ENCODE measurements around the gene FUOM. TPM values are rescaled to one million over a fixed set of nuclear protein-coding genes. Genes with fewer than 3 reads are reported as not detected.

The FUOM gene
- total RNA-seq, 1 experiment from 2014 or later, result 2.6 TPM

GRCh38 chr10:133351408-133352318 is 6.2 kb downstream of the FUOM start:
- DNase-seq (ENCODE audit: low read depth), result no peak

- no peak for DNase-seq (ENCODE audit: low read depth)
Observed at GRCh38 chr10:133350950-133351329, 6.9 kb downstream of the FUOM start.

DNA sequence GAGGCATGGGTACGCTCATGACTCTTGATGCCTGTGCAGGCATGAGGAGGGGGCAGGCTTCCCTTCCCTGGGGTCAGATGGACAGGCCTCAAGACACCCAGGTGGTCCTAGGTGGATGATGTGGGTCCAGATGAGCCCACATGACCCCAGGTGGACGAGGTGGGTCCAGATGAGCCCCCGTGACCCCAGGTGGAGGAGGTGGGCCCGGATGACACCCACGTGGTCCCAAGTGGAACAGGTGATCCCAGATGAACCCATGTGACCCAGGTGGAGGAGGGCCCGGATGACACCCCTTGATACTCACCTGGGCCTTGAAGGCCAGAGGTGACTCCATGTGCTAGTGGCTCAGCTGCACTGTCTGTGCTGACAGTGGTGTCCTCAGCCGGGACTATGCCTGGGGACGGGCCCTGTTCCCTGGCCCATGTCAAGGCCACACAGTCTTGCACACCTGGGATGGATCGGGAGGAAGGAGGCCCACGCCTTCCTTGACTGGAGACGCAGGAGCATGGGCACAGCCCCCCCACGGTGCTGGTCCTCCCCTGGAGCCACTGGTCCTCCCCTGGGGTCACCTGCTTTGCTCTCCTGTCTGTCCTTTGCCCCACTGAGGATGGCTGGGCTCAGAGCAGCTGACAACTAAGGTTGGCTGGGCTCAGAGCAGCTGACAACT is 7.4 kb downstream of the FUOM start:
- DNase-seq (ENCODE audit: low read depth), result no peak

DNA sequence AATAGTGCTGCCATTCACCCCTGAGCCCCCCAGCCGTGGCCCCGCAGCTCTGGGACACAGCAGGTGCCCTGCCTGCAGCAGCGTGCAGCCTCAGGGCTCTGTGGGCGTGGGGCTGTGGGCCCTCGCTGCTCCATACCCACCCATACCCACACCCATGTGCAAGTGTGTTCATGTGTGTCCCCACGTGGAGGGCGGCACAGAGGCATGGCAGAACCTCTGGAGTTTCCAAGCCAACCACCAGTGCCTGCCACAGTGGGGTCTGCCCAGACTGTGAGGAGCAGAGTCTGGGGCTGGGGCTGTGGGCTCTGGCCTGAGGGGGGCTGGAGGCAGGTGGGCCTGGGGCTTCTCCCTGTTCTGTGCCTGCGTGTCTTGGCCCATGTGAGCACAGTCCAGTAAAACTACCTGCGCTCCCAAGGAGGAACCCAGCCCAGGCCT is 8.2 kb downstream of the FUOM start:
- DNase-seq (ENCODE audit: low read depth), result no peak

DNA sequence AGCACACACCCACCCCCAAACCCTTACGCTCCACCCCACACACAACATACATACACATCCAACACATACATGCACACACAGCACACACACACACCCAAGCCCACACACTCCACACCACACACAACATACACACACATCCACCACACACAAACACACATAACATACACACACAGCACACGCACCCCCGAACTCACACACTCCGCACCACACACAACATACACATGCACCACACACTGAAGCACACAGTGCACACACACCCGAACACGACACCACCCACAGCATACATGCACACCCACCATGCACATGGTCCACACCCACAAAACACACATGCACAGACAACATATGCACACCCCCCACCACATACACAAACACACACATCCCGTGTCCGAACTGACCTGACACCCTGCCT is 8.7 kb downstream of the FUOM start:
- DNase-seq (ENCODE audit: low read depth), result no peak

- no peak for DNase-seq (ENCODE audit: low read depth)
Observed at GRCh38 chr10:133347710-133348517, 9.9 kb downstream of the FUOM start.

GRCh38 chr10:133346413-133346812 is 11.4 kb downstream of the FUOM start:
- DNase-seq (ENCODE audit: low read depth), result no peak

DNA sequence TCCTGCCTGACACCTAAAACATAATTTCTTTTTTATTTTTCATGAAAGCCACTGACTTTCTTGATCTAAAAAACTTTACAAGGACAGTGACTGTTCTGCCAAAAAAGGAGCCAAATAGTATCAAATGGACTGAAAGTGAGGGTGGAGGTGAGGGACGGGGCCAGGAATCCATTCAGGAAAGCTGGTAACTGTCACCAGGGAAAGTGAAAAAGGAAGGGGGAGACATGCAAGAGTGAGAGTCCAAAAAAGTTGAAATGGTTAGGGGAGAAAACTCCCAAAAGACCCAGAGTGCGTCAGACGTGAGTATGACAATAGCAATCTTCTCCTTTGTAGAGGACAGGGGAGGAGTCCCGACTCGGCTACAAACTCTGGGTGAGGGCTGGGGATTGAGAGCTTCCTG is 13.6 kb downstream of the FUOM start:
- no peak for DNase-seq (ENCODE audit: low read depth)

DNA sequence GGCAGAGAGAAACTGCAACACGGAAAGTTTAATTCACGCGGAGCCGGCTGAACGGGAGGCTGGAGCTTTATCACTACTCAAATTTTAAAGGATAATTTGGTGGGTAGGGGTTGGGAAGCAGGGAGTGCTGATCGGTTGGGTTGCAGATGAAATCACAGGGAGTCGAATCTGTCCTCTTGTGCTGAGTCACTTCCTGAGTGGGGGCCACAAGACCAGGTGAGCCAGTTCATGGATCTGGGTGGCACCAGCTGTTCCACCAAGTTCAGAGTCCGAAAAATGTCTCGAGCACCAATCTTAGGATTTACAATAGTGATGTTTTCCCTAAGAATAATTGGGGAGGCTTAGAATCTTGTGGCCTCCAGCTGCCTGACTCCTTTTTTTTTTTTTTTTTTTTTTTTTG is 14.3 kb downstream of the FUOM start:
- no peak for DNase-seq (ENCODE audit: low read depth)

- DNase-seq (ENCODE audit: low read depth), result no peak
Observed at GRCh38 chr10:133342942-133343341, 14.9 kb downstream of the FUOM start.

DNA sequence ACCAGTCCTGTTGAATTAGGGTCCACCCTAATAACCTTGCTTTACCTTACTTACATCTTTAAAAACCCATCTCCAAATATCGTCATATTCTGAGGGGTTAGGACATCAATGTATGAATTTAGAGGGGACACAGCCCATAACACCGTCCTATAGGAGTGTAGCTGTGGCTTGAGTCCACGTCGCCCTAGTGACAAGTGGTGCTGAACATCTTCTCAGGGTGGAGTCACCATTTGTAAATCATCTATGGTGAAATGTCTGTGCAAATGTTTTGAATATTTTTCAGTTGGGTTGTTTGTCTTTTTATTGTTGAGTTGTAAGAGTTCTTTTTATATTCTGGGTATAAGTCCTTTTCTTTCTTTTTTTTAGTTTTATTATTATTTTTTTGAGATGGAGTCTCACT is 15.8 kb downstream of the FUOM start:
- DNase-seq (ENCODE audit: low read depth), result no peak

DNA sequence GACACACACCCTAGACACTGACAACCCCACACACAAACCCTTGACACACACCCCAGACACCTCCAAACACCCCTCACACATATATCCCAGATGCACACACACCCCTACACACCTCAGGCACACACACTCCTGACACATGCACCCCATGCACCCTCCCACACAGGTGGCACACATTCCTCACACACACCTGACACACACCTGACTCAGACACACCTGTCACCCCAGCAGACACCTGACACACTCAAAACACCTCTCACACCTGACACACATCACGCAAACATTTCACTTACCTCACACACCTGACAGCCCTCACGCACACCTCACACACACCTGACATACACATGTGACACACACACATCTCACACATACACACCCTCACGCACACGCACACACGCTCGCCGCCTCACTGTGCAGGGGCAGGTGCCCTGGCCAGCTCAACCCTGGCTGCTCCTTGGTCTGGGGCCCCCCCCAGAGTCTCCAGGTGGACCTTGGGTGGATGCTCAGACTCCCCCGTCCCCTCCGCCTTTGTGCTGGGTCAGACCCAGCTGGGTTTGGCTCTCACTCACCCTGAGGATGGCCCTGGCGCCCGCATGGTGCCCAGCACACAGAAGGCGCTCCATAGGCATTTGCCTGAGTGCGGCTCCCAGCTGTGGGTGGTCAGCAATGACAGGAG is 18.0 kb downstream of the FUOM start:
- DNase-seq (ENCODE audit: low read depth), result no peak

GRCh38 chr10:133338080-133339071 is 19.4 kb downstream of the FUOM start:
- DNase-seq (ENCODE audit: low read depth), result no peak

- no peak for DNase-seq (ENCODE audit: low read depth)
Observed at GRCh38 chr10:133337370-133337725, 20.5 kb downstream of the FUOM start.

GRCh38 chr10:133336577-133337369 is 21.0 kb downstream of the FUOM start, which contains the start of gene CALY:
TSS of gene CALY (minus strand) at chr10:133336896. CDS start at chr10:133328989, 7,907 bp downstream.
- DNase-seq (ENCODE audit: low read depth), result no peak

GRCh38 chr10:133336118-133336576 is 21.7 kb downstream of the FUOM start:
- DNase-seq (ENCODE audit: low read depth), result no peak

GRCh38 chr10:133335246-133336117 is 22.3 kb downstream of the FUOM start:
- DNase-seq (ENCODE audit: low read depth), result peak; percentile 44

- no peak for DNase-seq (ENCODE audit: low read depth)
Observed at GRCh38 chr10:133334503-133335245, 23.1 kb downstream of the FUOM start.
